HuH-7.5 (cell line): ENCODE data around the gene SSU72.
"Not testable (repeated sequence)": the region's sequence is repeated elsewhere in the genome, so short reads cannot be mapped to it uniquely, and the experiment has no call there.

Experiments
- DNase-seq: peaks from one replicate; pipeline ENCODE4 v3.0.0; 2011; ENCODE audit warnings: low spot score

The SSU72 gene

DNA sequence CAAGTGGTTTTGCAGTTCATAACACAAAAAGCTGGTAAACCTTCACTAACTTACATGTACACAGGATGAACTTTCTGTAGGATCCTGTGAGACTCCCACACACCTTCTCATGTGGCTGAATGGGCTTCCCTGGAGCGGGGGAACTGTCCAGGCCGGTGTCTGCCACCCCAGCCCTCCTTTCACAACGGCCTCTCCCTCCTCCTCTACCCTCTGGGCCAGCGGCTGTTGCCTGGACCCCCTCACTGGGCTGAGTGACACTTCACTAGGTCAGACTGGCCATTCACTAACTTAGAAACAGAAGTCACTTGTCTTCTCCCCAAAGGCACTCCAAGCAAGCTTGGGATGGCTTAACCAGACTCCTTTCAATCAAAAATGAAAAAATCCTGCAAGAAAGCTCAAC is 16.1 kb downstream of the SSU72 start:
- no peak for DNase-seq

DNA sequence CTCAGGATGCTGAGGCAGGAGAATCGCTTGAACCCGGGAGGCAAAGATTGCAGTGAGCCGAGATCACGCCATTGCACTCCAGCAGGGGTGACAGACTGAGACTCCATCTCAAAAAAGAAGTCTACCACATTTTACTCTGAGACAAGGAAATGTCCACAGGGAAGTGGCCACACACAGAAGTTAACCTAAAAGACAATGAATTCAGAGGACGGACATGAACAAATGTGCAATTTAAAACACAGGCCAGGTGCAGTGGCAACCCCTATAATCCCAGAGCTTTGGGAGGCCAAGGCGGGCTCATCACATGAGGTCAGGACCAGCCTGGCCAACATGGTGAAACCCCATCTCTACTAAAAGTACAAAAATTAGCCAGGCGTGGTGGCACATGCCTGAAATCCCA is 17.0 kb downstream of the SSU72 start:
- not testable (repeated sequence) for DNase-seq

GRCh38 chr1:1556961-1557360 is 17.7 kb downstream of the SSU72 start:
- not testable (repeated sequence) for DNase-seq

GRCh38 chr1:1556505-1556904 is 18.2 kb downstream of the SSU72 start:
- no peak for DNase-seq

DNA sequence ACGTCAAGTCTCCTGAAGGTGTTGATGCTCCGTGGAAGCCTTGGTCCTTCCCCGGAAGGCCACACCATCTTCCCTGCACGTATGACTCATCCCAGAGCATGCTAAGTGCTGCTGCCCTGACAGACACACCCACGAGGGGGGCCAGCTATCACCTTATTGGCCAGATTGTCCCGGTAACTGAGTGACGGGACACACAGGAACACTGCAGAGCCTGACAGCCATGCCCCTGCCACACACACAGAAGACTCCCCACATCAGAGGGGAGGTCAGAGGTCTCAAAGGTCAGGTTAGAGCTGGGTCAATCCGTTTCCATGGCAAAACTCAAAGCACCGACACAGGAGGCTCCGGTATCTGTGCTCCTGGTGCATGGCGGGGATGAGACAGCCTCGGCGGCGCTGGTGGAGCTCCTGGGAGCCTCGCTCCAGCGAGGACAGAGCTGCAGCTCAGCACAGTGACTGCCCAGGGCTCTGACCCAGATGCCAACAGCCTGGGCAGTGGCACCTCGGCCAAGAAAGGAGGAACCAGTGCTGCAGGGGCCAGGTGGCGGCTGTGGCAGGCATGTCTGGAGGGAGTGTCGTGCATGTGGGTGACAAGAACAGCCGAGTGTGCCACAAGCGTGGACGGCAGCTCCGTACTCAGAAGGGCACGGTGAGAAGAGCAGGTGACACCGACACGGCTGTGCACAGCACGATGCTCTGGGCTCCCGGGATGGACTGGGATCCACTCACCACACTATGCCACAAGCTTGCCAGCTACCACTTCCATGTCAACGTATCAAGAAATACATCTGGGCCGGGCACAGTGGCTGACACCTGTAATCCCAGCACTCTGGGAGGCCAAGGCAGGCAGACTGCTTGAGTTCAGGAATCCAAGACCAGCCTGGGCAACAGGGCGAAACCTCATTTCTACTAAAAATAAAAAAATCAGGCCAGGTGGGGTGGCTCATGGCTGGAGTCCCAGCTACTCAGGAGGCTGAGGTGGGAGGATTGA is 19.4 kb downstream of the SSU72 start:
- DNase-seq: peak; percentile 13

GRCh38 chr1:1554550-1554925 is 20.1 kb downstream of the SSU72 start:
- DNase-seq: no peak

DNA sequence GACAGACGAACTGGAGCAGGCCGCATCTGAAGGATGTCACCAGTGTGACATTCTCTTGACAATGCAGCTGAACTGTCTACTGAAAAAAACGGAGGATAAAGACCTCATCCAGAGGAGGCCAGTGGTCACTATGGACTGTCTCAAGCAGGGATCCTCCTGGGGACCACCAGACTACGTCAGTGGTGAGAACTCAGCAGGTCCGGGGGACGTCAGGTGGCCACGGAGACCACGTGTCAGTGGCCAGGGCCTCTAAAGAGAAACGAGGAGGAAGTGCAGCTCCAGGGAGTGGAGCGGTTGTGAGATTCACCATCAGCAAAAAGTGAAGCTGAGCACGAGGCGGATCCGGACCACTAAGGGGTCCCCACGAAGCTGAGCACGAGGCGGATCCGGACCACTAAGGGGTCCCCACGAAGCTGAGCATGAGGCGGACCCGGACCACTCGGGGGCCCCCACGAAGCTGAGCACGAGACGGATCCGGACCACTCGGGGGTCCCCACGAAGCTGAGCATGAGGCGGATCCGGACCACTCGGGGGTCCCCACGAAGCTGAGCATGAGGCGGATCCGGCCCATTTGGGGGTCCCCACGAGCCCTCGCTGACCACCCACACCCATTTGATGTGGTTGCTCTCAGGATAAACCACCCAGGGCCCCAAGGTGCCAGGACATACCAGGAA is 20.7 kb downstream of the SSU72 start:
- no peak for DNase-seq

DNA sequence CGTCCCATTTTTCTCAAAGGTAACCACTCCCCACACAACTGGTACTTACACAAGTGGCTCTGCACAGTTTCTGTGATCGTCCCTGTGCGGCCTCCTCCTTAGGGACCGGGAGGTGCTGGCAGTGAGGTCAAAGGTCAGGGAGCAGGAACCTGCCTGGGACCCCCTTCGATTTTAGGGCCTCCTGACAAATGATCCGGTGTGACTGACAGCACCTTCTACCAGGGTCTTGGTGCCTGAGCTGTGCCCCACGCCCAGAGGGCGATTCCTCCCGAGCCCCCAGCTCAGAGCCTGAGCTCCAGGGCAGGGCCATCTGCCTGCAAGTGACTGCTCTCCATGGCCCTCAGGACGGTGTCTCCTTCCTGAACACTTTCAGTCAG is 22.4 kb downstream of the SSU72 start:
- DNase-seq: no peak

DNA sequence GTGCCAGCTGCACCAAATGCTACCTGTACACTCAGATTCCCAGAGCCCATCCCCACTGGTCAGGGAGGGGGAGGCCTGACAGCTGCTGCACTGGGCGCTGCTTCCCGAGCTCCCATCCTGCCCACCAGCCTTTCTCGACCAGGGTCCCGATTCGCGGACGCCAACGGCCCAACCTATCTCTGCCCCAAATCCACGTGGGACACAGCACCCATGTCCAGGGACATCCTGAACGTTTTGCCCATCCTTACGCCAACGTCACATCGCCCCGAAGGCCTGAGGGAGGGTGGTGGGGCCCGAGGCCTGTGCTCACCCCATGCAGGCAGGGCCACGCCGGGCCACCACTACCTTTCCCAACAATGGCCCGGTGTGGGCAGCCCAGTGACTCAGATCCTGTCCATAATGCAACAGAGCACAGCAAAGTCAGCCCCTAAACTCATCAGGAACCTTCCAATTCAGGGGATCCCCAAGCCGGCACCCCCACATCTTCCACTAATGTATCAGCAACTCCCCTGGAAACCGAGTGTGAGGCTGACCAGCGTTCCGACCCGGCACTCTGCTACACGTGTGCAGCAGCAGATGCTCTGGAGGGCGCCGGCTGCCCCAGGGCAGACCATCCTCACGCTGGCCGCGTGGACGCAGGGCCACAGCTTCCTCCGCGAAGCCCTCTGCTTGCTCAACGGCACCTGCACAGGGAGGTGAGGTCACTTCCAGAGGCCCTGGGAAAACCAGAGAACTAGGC is 23.0 kb downstream of the SSU72 start:
- no peak for DNase-seq

- no peak for DNase-seq
Measured at GRCh38 chr1:1550591-1551432, 23.9 kb downstream of the SSU72 start.

- no peak for DNase-seq
Measured at GRCh38 chr1:1550087-1550486, 24.6 kb downstream of the SSU72 start.

GRCh38 chr1:1548591-1548990 is 26.1 kb downstream of the SSU72 start:
- DNase-seq: no peak

- no peak for DNase-seq
Measured at GRCh38 chr1:1547476-1547875, 27.2 kb downstream of the SSU72 start.

DNA sequence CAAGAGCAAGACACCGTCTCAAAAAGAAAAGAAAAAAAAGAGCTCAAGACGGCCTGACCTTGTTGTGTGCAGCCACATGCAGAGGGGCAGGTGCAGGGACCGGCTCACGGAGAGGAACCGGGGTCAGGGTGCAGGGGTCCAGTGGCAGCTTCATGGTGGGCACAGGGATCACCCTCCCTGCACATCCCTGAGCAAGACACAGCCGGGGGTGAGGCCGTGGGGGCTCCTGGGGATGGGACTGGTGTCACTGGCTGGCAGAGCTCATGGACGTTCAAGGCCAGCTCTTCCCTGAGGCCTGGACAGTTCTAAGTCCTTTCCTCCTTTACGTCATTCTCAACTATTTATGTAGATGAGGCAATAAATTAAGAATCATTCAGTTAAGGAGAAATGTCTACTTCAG is 27.7 kb downstream of the SSU72 start:
- no peak for DNase-seq

DNA sequence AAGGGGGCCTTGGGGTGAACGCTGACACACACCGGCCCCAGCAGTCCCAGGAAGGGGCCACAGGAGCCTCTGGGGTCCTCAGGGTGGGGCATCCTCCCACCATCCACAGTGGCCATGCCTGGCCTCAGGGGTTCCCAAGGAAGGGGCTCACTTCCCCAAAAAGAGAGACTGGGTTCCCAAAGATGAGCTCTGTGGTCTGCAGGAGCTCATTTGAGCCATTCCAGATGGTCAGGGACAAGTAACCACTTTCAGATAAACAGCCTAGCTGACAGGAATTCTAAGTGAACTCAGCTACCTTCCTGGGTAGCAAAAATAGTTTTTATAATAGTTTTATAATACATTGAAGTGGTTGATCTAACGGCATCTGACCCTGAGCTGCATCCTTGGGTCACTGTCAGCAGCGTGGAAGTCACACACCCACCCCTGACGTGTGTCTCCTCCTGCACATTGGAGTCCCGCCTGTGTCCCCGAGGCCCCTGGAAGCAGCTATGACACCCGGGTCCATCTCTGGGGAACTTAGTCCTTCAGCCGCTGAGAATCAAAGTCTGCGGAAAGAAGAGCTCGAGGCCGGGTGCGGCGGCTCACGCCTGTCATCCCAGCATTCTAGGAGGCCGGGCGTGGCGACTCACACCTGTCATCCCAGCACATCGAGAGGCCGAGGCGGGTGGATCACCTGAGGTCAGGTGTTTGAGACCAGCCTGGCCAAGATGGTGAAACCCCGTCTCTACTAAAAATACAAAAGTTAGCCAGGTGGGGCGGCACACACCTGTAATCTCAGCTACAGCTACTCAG is 28.5 kb downstream of the SSU72 start:
- no peak for DNase-seq

GRCh38 chr1:1544544-1544943 is 30.1 kb downstream of the SSU72 start:
- no peak for DNase-seq

DNA sequence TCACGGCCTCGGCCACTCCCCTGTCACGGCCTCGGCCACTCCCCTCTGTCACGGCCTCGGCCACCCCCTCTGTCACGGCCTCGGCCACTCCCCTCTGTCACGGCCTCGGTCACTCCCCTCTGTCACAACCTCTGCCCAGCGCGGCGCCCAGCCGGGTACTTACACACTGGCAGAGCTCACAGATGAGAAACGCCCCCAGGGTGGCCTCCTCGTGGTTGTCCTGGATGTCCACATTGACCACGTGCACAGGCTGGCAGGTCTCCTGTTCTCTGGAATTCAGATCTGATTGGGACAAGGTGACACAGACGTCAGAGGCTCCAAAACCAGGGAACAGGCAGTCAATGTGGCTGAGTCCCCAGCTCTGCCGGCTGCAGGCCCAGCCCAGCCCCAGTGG is 31.0 kb downstream of the SSU72 start:
- no peak for DNase-seq

- no peak for DNase-seq
Measured at GRCh38 chr1:1542766-1543705, 31.6 kb downstream of the SSU72 start.

- DNase-seq: no peak
Measured at GRCh38 chr1:1541956-1542765, 32.5 kb downstream of the SSU72 start.
